ENCODE measurements around the gene YTHDC2. TPM values are rescaled to one million over a fixed set of nuclear protein-coding genes. Genes with fewer than 3 reads are reported as not detected.
A peak's percentile ranks its signal among the peaks of the same experiment; 100 is the strongest.

Gene YTHDC2
- total and polyA plus RNA-seq, 5 experiments from 2014 or later, result 6.1 to 48.8 (median 9.9) TPM

- H3K27me3 Mint-ChIP-seq, result no peaks in the 10 kb centered on the region
- peaks cover 0 to 41% (median 23%) of the 10 kb centered on the region in 3 donors for H3K36me3 Mint-ChIP-seq
- POLR2A ChIA-PET, result interaction anchor here (2.2 kb wide), 1 partner anchor 9 kb away, joined by 11 read pairs; the partner anchor contains the start of gene YTHDC2
- H3K27ac Mint-ChIP-seq, result peak overlapping the region in 7 of 10 donors; percentile 39 to 79 (median 67)
- H3K4me1 Mint-ChIP-seq, result peaks cover 9 to 58% (median 47%) of the 10 kb centered on the region in 4 donors
- DNase-seq (peak in 1 of 10 donors; percentile 4), ATAC-seq (peak in 1 of 2 donors; percentile 56)
- H3K4me3 Mint-ChIP-seq, result peak overlapping the region in 7 of 10 donors; percentile 3 to 62 (median 10)
- no peaks in the 10 kb centered on the region for H3K9me3 Mint-ChIP-seq
These were observed 9.7 kb downstream of the YTHDC2 start for GRCh38 chr5:113523168-113523567.

DNA sequence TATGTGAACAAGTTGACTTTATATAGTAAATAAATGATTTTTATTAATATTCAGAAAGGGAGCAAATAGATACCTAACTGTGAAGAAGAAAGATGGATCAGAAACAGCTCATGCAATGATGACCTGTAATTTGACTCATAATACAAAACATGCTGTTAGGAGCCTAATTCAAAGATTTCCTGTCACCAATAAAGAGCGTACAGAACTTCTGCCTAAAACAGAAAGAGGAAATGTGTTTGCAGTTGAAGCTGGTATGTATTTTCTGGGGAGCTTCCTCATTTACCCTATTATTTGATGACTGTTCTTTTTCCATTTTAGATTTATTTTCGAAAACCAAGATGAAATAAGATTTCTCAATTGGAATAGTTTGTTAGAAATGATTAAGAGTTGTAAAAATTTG, 11.4 kb downstream of the YTHDC2 start:
- Mint-ChIP-seq H3K27ac (peak overlapping the region in 5 of 10 donors; percentile 33 to 72 (median 60)), H3K36me3 (peaks cover 0 to 41% (median 24%) of the 10 kb centered on the region in 3 donors), H3K4me3 (peak overlapping the region in 8 of 10 donors; percentile 15 to 65 (median 46)), H3K4me1 (peaks cover 8 to 52% (median 38%) of the 10 kb centered on the region in 4 donors), H3K27me3 (no peaks in the 10 kb centered on the region), H3K9me3 (peaks cover 0 to under 1% (median 0%) of the 10 kb centered on the region in 9 donors)
- DNase-seq, result peak in 2 of 10 donors; percentile 8 to 14
- POLR2A ChIA-PET, result interaction anchor here (0.6 to 1.9 kb wide), 2 partner anchors 11 to 21 kb away, joined by 5 to 9 read pairs; partner anchors contain the start of gene YTHDC2
- peak; percentile 63 to 77 for ATAC-seq

DNA sequence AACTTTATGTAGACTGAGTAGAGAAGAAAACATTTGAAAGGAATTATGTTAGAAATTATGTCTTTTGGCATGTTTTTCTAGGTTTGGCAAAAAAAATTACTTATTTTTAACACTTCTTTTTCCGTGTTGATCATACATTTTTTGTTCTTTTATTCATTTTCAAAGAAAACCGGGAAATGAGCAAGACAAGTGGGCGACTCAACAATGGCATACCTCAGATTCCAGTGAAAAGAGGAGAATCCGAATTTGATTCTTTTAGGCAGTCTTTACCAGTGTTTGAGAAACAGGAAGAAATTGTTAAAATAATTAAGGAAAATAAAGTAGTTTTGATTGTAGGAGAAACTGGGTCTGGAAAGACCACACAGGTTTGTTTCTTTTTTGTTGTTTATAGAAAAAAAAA, 12.9 kb downstream of the YTHDC2 start:
- no peak for DNase-seq
- POLR2A ChIA-PET, result no interaction called here
- H3K4me1 Mint-ChIP-seq, result peaks cover 8 to 40% (median 31%) of the 10 kb centered on the region in 4 donors
- H3K27ac Mint-ChIP-seq, result no peak overlapping the region
- H3K4me3 Mint-ChIP-seq, result no peak overlapping the region
- ATAC-seq, result no peak
- H3K27me3 Mint-ChIP-seq, result no peaks in the 10 kb centered on the region
- H3K9me3 Mint-ChIP-seq, result peaks cover 0 to 15% (median 6%) of the 10 kb centered on the region in 9 donors
- H3K36me3 Mint-ChIP-seq, result peaks cover 13 to 42% (median 26%) of the 10 kb centered on the region in 3 donors

DNA sequence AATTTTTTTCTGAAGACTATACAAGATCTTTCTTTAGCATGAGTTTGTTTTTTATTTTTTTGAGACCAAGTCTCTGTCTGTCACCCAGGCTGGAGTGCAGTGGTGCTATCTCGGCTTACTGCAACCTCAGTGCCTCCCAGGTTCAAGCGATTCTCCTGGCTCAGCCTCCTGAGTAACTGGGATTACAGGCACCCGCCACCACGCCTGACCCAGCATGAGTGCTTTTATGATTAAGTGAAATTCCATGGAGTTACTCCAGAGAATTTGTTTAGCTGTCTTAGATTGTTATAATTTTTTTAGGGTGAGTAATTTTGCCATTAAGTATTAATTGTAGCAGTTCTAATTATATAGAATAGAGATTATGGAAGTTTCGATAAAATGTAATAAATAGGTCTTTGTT, 14.3 kb downstream of the YTHDC2 start:
- H3K27me3 Mint-ChIP-seq, result no peaks in the 10 kb centered on the region

GRCh38 chr5:113531481-113532159, 18.1 kb downstream of the YTHDC2 start:
- Mint-ChIP-seq H3K4me3 (no peak overlapping the region), H3K27ac (no peak overlapping the region), H3K27me3 (no peaks in the 10 kb centered on the region), H3K36me3 (peaks cover 13 to 78% (median 48%) of the 10 kb centered on the region in 3 donors), H3K9me3 (peaks cover 0 to 16% (median 8%) of the 10 kb centered on the region in 9 donors), H3K4me1 (peaks cover 0 to 4% (median 2%) of the 10 kb centered on the region in 4 donors)
- POLR2A ChIA-PET, result no interaction called here
- DNase-seq (no peak), ATAC-seq (no peak)

More for the DNA sequence above, 14.3 kb downstream of the YTHDC2 start:
- Mint-ChIP-seq H3K4me1 (peaks cover 8 to 28% (median 24%) of the 10 kb centered on the region in 4 donors), H3K9me3 (peaks cover 0 to 16% (median 7%) of the 10 kb centered on the region in 9 donors), H3K4me3 (no peak overlapping the region), H3K27ac (no peak overlapping the region), H3K36me3 (peaks cover 13 to 51% (median 34%) of the 10 kb centered on the region in 3 donors)
- ATAC-seq (no peak), DNase-seq (no peak)
- POLR2A ChIA-PET, result no interaction called here

- Mint-ChIP-seq H3K36me3 (peaks cover 6 to 78% (median 45%) of the 10 kb centered on the region in 3 donors), H3K4me1 (peaks cover 0 to 7% (median 4%) of the 10 kb centered on the region in 4 donors), H3K27me3 (no peaks in the 10 kb centered on the region), H3K9me3 (no peaks in the 10 kb centered on the region), H3K4me3 (no peak overlapping the region), H3K27ac (peak overlapping the region in 2 of 10 donors; percentile 6)
- POLR2A ChIA-PET, result no interaction called here
- DNase-seq (no peak), ATAC-seq (no peak)
These were observed 24.8 kb downstream of the YTHDC2 start for GRCh38 chr5:113538313-113538712.

- Mint-ChIP-seq H3K4me3 (no peak overlapping the region), H3K27ac (peak overlapping the region in 1 of 10 donors; percentile 27), H3K36me3 (peaks cover 6 to 79% (median 34%) of the 10 kb centered on the region in 3 donors), H3K9me3 (no peaks in the 10 kb centered on the region), H3K4me1 (peaks cover 3 to 13% (median 8%) of the 10 kb centered on the region in 4 donors), H3K27me3 (no peaks in the 10 kb centered on the region)
- no peak for DNase-seq
- ATAC-seq, result no peak
- POLR2A ChIA-PET, result no interaction called here
These were observed 33.2 kb downstream of the YTHDC2 start for GRCh38 chr5:113546703-113547183.

DNA sequence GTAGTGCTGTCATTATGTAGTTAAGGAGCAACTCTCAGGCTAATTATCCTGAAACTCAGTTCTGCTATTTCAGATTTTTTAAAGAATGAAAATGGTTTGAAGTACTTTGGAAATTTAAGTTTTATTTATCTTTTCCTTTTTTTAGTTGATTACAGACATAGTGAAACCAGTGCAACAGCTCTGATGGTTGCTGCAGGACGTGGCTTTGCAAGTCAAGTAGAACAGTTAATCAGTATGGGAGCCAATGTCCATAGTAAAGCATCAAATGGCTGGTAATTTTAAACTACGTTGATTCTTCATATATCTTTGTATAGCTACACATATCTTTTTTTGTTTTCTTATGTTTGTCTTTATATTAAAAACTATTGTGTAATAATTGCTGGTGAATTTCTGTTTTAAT, 34.9 kb downstream of the YTHDC2 start:
- ATAC-seq (no peak), DNase-seq (no peak)
- Mint-ChIP-seq H3K27me3 (no peaks in the 10 kb centered on the region), H3K4me3 (no peak overlapping the region), H3K27ac (no peak overlapping the region), H3K9me3 (no peaks in the 10 kb centered on the region), H3K36me3 (peaks cover 2 to 81% (median 36%) of the 10 kb centered on the region in 3 donors), H3K4me1 (peaks cover 3 to 12% (median 7%) of the 10 kb centered on the region in 4 donors)
- POLR2A ChIA-PET, result no interaction called here

GRCh38 chr5:113552137-113552536, 38.6 kb downstream of the YTHDC2 start:
- Mint-ChIP-seq H3K4me3 (no peak overlapping the region), H3K27ac (no peak overlapping the region), H3K27me3 (no peaks in the 10 kb centered on the region), H3K4me1 (peaks cover 0 to 4% (median 0%) of the 10 kb centered on the region in 4 donors), H3K9me3 (no peaks in the 10 kb centered on the region), H3K36me3 (peaks cover 4 to 69% (median 27%) of the 10 kb centered on the region in 3 donors)
- DNase-seq (no peak), ATAC-seq (no peak)
- POLR2A ChIA-PET, result no interaction called here

DNA sequence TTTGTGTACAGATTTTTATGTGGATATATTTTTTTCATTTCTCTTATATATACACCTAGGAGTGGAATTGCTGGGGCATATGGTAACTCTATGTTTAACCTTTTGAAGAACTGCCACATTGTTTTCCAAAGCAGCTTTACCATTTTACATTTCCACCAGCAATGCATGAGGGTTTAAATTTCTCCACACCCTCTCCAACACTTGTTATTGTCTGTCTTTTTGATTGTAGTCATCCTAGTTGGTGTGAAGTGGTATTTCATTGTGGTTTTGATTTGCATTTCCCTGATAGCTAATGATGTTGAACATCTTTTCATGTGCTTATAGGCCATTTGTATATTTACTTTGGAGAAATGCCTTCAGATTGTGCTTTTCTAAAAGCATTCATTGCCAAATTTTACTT, 39.1 kb downstream of the YTHDC2 start:
- no peak overlapping the region for H3K4me3 Mint-ChIP-seq
- no peak overlapping the region for H3K27ac Mint-ChIP-seq
- ATAC-seq, result no peak
- H3K36me3 Mint-ChIP-seq, result peaks cover 7 to 70% (median 30%) of the 10 kb centered on the region in 3 donors
- POLR2A ChIA-PET, result no interaction called here
- no peaks in the 10 kb centered on the region for H3K27me3 Mint-ChIP-seq
- no peak for DNase-seq
- no peaks in the 10 kb centered on the region for H3K9me3 Mint-ChIP-seq
- peaks cover 0 to 3% (median 0%) of the 10 kb centered on the region in 4 donors for H3K4me1 Mint-ChIP-seq

GRCh38 chr5:113562828-113563400, 49.4 kb downstream of the YTHDC2 start:
- no peak for ATAC-seq
- H3K27ac Mint-ChIP-seq, result peak overlapping the region in 2 of 10 donors; percentile 12 to 76
- peaks cover 10 to 79% (median 46%) of the 10 kb centered on the region in 3 donors for H3K36me3 Mint-ChIP-seq
- H3K4me1 Mint-ChIP-seq, result peaks cover 0 to 2% (median 0%) of the 10 kb centered on the region in 4 donors
- POLR2A ChIA-PET, result no interaction called here
- H3K4me3 Mint-ChIP-seq, result no peak overlapping the region
- no peak for DNase-seq
- no peaks in the 10 kb centered on the region for H3K9me3 Mint-ChIP-seq
- no peaks in the 10 kb centered on the region for H3K27me3 Mint-ChIP-seq

DNA sequence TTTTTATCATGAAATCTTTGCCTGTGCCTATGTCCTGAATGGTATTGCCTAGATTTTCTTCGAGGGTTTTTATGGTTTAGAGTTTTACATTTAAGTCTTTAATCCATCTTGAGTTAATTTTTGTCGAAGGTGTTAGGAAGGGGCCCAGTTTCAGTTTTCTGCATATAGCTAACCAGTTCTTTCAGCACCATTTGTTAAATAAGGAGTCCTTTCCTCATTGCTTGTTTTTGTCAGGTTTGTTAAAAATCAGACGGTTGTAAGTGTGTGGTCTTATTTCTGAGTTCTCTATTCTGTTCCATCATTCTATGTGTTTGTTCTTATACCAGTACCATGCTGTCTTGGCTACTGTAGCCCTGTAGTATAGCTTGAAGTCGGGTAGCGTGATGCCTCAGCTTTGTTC, 55.9 kb downstream of the YTHDC2 start:
- Mint-ChIP-seq H3K4me3 (no peak overlapping the region), H3K27ac (peak overlapping the region in 1 of 10 donors; percentile 34), H3K36me3 (peaks cover 50 to 88% (median 78%) of the 10 kb centered on the region in 3 donors), H3K27me3 (no peaks in the 10 kb centered on the region), H3K4me1 (peaks cover 0 to 30% (median 22%) of the 10 kb centered on the region in 4 donors), H3K9me3 (peaks cover 0 to 18% (median 12%) of the 10 kb centered on the region in 9 donors)
- ATAC-seq (no peak), DNase-seq (no peak)
- POLR2A ChIA-PET, result no interaction called here

GRCh38 chr5:113572716-113573115, 59.2 kb downstream of the YTHDC2 start:
- Mint-ChIP-seq H3K4me1 (peaks cover 0 to 45% (median 31%) of the 10 kb centered on the region in 4 donors), H3K4me3 (no peak overlapping the region), H3K27ac (no peak overlapping the region), H3K9me3 (peaks cover 0 to 18% (median 12%) of the 10 kb centered on the region in 9 donors), H3K36me3 (peaks cover 42 to 79% (median 68%) of the 10 kb centered on the region in 3 donors), H3K27me3 (no peaks in the 10 kb centered on the region)
- DNase-seq (no peak), ATAC-seq (no peak)
- POLR2A ChIA-PET, result no interaction called here

Data from naive thymus-derived CD8-positive, alpha-beta T cell (primary cell).